ENCODE data around the gene LCNL1.
A peak's percentile ranks its signal among the peaks of the same experiment; 100 is the strongest.
"Not testable (repeated sequence)": the region's sequence is repeated elsewhere in the genome, so short reads cannot be mapped to it uniquely, and the experiment has no call there.

Gene LCNL1

DNA sequence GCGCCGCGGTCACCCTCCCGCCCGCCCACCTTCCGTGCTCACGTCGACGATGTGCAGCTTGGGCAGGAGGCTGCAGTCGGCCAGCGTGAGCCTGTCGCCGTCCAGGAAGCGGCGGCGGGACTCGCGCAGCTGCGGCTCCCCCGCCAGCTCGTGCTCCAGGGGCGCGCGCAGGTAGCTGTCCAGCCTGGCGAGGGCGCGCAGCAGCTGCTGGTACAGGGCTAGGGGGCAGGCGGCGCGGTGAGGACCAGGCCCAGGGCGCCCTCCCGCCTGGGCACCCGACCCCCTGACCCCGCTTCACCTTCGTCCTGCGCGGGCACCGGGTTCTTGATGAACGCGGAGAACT is 12.1 kb downstream of the LCNL1 start:
- peaks cover 36% of the 10 kb centered on the region for H3K27me3 Mint-ChIP-seq
- CTCF ChIA-PET: no interaction called here

DNA sequence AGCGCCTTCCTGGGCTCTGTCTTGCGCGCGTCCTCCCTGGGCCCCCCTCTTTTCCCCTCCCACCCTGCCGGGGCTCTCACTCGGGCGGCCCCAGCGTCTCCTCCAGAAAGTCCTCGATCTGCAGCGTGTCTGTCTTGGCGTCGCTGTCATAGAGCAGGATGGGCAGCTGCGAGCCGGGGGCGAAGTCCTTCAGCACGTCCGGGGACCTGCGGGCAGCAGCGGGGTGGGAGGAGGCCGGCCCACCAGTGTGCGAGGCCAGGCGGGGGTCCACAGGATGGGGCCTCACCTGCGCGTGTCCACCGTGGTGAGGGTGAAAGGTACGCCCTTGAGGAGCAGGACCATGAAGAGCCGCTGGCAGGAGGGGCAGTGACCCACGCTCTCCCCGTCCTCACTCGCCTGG is 12.6 kb downstream of the LCNL1 start:
- H3K4me1 Mint-ChIP-seq: peaks cover 64% of the 10 kb centered on the region
- CTCF ChIA-PET: interaction anchor here (1.6 kb wide), 1 partner anchor 34 kb away, joined by 7 read pairs; no protein-coding TSS in a partner anchor
- peaks cover 35% of the 10 kb centered on the region for H3K27me3 Mint-ChIP-seq
- no peak overlapping the region for H3K4me3 Mint-ChIP-seq
- no peaks in the 10 kb centered on the region for H3K9me3 Mint-ChIP-seq
- peaks cover 7% of the 10 kb centered on the region for H3K36me3 Mint-ChIP-seq
- no peak for DNase-seq
- no peak overlapping the region for H3K27ac Mint-ChIP-seq

More for the DNA sequence above, 12.1 kb downstream of the LCNL1 start:
- DNase-seq: no peak
- H3K4me1 Mint-ChIP-seq: peaks cover 59% of the 10 kb centered on the region
- no peak overlapping the region for H3K27ac Mint-ChIP-seq
- no peaks in the 10 kb centered on the region for H3K9me3 Mint-ChIP-seq
- H3K36me3 Mint-ChIP-seq: peaks cover 7% of the 10 kb centered on the region
- no peak overlapping the region for H3K4me3 Mint-ChIP-seq

DNA sequence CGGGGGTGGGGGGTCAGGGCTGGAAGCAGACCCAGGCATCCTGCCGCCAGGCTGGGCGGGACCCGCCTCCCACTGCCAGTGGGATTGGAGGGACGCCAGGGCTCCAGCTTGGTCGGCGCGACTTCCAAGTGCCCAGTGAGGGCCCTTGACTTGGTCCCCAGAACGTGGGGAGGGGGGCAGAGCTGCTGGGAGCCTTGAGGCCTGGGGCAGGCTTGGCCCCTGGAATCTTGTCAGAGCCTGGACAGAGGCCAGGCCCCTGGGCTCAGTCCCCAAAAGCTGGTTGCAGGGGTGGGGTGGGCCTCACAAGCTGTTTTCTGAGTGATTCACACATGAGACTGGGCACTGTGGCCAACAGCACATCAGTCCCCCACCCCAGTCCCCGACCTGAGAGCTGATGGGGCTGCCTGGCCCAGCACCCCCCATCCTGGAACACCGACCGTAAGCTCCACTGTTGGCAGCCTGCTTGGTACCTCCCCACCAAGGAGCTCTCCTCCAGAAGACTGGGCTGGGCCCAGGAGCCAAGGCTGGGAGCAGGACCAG is 13.0 kb downstream of the LCNL1 start:
- CTCF ChIA-PET: interaction anchor here (1.0 to 1.6 kb wide), 2 partner anchors 33 to 39 kb away, joined by 5 to 7 read pairs; no protein-coding TSS in a partner anchor
- Mint-ChIP-seq H3K4me1 (peaks cover 66% of the 10 kb centered on the region), H3K27me3 (peaks cover 35% of the 10 kb centered on the region), H3K36me3 (peaks cover 7% of the 10 kb centered on the region), H3K9me3 (no peaks in the 10 kb centered on the region), H3K4me3 (peak overlapping the region; percentile 38), H3K27ac (peak overlapping the region; percentile 85)
- no peak for DNase-seq

DNA sequence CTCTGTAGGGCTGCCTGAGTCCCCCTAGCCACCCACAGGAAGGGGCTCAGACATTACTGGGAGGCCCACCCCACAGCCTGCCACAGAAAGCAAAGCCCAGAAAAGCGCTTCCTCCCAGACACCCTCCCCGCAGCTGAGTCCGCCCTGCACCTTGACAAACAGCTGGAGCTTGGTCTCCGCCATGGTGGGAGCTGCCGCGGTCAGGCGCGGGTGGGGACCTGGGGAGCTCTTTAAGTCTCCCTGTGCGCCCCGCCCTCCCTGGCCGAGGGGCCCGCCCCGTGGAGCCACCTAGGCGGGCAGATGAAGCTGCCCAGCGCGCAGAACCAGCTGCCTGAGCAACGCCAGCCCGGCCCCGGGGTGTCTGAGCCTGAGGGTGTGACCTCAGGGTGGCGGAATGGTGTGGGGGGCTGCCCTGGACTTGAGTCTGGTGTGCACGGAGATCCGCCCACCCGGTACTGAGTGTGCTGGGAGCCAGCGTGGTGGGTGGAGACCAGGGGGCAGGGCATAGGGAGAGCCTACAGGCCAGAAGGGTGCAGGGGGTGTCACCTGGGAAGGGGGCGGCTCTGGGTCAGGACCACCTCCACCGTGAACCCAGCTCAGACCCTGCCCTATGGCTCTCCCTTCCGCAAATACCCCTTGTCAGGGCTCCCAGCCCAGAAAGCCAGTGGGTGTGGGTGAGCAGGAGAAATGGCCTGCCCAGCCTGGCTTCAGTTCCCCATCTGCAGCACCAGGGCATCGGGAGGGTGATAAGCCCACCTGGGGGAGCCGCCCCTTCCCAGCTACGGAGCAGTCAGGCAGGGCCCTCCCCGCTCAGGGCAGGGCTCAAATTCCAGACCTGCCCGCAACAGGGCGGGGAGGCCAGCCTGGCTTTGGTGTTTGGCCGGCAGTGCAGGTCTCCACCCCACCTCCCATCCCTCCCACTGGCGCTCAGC is 13.8 kb downstream of the LCNL1 start, which contains the start of gene CLIC3:
TSS of gene CLIC3 (minus strand) at position 208 of the 932 bp plus-strand sequence. CDS start at position 183, 25 bp downstream.
- Mint-ChIP-seq H3K9me3 (no peaks in the 10 kb centered on the region), H3K4me3 (peak within 1 kb of the TSS; percentile 56), H3K27me3 (peaks cover 38% of the 10 kb centered on the region), H3K27ac (peak within 1 kb of the TSS; percentile 85), H3K4me1 (peaks cover 59% of the 10 kb centered on the region), H3K36me3 (peaks cover 7% of the 10 kb centered on the region)
- CTCF ChIA-PET: interaction anchor here (1.0 to 1.6 kb wide), 2 partner anchors 33 to 38 kb away, joined by 5 to 7 read pairs; no protein-coding TSS in a partner anchor
- DNase-seq: peak; percentile 73

DNA sequence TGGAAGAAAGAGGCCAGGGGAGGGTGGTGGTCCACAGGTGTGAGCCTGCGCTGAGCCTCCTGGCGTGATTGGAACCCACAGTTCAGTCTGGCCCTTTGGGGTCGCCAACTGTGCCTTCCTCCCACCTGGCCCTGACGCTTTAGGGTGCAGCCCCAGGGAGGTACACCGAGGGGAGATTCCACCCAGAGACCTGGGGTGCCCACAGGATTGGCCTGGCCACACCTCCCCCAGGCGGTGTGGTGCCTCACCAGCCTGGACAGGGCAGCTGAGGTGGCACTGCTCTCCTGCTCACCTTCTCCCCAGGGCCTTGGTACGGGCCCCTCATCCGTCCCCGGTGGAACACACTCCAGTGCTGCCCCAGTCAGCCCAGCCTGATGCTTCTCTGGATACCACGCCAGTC is 14.6 kb downstream of the LCNL1 start:
- no peak for DNase-seq
- CTCF ChIA-PET: no interaction called here
- Mint-ChIP-seq H3K27me3 (peaks cover 42% of the 10 kb centered on the region), H3K9me3 (no peaks in the 10 kb centered on the region), H3K27ac (peak overlapping the region; percentile 86), H3K4me1 (peaks cover 58% of the 10 kb centered on the region), H3K36me3 (peaks cover 7% of the 10 kb centered on the region), H3K4me3 (peak overlapping the region; percentile 35)

DNA sequence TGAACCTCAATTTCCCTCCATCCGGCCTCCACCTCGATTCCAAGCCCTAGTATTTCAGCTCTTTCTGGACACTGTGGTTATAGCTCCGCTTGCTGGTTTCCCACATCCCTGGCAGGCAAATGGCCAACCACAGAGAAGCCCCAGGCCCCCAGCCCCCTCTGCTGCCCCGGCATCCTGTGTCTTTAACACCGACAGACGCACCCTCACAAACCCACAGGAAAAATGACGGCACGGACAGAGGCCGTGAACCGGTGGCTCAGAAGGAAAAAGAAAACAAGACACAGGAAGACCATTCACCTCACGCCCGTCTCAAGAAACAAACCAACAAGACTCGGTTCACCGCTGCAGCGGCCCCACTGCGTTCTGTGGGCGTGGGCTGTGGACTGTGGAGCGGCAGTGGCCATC is 15.0 kb downstream of the LCNL1 start:
- peaks cover 58% of the 10 kb centered on the region for H3K4me1 Mint-ChIP-seq
- peaks cover 7% of the 10 kb centered on the region for H3K36me3 Mint-ChIP-seq
- peaks cover 46% of the 10 kb centered on the region for H3K27me3 Mint-ChIP-seq
- CTCF ChIA-PET: interaction anchor here (0.6 kb wide), 1 partner anchor 182 kb away, joined by 3 read pairs; no protein-coding TSS in a partner anchor
- H3K27ac Mint-ChIP-seq: peak overlapping the region; percentile 86
- peak overlapping the region; percentile 35 for H3K4me3 Mint-ChIP-seq
- DNase-seq: peak; percentile 60
- no peaks in the 10 kb centered on the region for H3K9me3 Mint-ChIP-seq

DNA sequence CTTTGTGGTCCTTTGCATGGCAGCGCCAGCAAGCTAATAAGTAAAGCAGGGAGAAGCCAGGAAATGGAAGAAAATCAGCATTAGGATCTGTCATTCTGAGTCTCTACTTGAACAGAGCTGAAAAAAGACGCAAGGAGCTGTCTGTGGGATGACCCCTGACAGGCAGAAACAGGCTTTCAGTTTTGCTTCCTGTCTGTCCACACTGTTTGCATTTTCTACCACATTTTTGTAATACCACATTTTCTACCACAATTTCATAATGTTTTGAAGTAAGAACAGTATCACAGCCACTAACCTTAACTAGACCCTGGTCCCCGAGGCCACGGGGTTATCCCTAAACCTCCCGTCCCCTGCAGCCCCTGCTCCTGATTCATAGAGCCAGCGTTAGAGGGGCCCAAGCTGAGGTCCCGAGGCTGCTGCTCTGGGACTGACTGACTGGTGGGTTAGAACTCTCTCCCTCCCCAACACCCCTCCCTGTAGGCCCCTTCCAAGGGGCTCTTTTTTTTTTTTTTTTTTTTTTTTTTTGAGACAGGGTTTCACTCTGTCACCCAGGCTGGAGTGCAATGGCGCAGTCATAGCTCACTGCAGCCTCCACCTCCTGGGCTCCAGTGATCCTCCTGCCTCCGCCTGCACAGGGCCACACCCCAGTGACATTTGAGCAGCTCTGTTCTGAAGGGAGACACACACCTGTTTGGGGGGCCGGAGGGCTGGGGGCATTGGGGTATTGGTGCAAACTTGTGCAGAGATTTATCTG is 17.6 kb downstream of the LCNL1 start:
- H3K27ac Mint-ChIP-seq: peak overlapping the region; percentile 50
- H3K4me1 Mint-ChIP-seq: peaks cover 45% of the 10 kb centered on the region
- H3K36me3 Mint-ChIP-seq: no peaks in the 10 kb centered on the region
- H3K27me3 Mint-ChIP-seq: peaks cover 49% of the 10 kb centered on the region
- peak; percentile 49 for DNase-seq
- peak overlapping the region; percentile 23 for H3K4me3 Mint-ChIP-seq
- CTCF ChIA-PET: interaction anchor here (0.7 to 1.6 kb wide), 5 partner anchors 21 to 35 kb away, joined by 3 to 6 read pairs (median 3); no protein-coding TSS in a partner anchor
- no peaks in the 10 kb centered on the region for H3K9me3 Mint-ChIP-seq

DNA sequence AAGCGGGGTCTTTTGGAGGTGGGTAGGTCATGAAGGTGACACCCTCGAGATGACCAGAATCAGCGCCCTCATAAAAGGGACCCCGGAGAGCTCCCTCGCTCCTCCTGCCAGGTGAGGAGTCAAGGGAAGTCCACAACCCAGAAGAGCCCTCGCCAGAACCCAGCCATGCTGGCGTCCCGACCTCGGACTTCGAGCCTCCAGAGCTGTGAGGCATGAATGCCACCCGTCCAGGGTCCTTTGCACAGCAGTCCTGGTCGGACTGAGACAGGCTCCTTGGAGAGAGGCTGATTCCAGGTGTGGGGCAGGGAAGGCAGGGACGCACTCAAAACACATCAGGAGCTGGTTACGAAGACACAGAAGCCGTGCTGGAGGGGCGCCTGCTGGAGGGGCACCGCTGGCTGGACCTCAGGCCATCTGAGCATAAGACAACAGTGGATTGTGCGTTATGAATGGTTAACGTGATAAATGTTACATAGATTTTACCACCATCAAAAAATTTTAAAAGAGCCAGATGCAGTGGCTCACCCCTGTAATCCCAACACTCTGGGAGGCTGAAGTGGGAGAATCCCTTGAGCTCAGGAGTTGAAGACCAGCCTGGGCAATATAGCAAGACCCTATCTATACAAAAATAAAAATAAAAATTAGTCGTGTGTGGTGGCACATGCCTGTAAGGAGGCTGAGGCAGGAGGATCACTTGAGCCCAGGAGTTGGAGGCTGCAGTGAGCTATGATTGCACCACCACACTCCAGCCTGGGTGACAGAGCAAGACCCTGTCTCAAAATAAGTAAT is 19.3 kb downstream of the LCNL1 start:
- no peaks in the 10 kb centered on the region for H3K9me3 Mint-ChIP-seq
- CTCF ChIA-PET: interaction anchor here (0.6 to 1.6 kb wide), 3 partner anchors 17 to 584 kb away, joined by 3 to 4 read pairs (median 3); no protein-coding TSS in a partner anchor
- no peak overlapping the region for H3K4me3 Mint-ChIP-seq
- no peak for DNase-seq
- H3K27me3 Mint-ChIP-seq: peaks cover 42% of the 10 kb centered on the region
- H3K27ac Mint-ChIP-seq: no peak overlapping the region
- H3K36me3 Mint-ChIP-seq: no peaks in the 10 kb centered on the region
- peaks cover 32% of the 10 kb centered on the region for H3K4me1 Mint-ChIP-seq

DNA sequence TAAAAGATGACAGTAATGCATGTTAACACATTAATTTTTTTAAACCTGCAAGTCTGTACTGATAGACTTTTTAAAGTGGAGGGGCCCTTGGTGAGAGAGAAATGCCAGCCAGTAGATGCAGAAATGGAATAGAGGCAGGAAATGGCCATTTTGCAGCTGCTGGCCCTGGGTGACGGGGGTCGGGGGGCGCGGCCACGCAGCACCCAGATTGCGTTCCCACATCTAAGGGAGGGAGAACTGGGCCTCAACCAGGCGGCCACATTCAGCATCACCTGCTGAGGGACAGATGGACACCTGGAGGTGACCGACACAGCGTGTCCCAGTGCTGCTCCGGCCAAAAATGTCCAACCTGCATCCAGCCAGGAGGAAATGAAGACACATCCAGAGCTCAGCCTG is 19.9 kb downstream of the LCNL1 start:
- CTCF ChIA-PET: interaction anchor here (0.6 to 1.6 kb wide), 3 partner anchors 18 to 584 kb away, joined by 3 to 4 read pairs (median 3); no protein-coding TSS in a partner anchor
- peaks cover 26% of the 10 kb centered on the region for H3K4me1 Mint-ChIP-seq
- H3K36me3 Mint-ChIP-seq: no peaks in the 10 kb centered on the region
- no peak for DNase-seq
- H3K27ac Mint-ChIP-seq: no peak overlapping the region
- peaks cover 36% of the 10 kb centered on the region for H3K27me3 Mint-ChIP-seq
- H3K4me3 Mint-ChIP-seq: no peak overlapping the region
- no peaks in the 10 kb centered on the region for H3K9me3 Mint-ChIP-seq

DNA sequence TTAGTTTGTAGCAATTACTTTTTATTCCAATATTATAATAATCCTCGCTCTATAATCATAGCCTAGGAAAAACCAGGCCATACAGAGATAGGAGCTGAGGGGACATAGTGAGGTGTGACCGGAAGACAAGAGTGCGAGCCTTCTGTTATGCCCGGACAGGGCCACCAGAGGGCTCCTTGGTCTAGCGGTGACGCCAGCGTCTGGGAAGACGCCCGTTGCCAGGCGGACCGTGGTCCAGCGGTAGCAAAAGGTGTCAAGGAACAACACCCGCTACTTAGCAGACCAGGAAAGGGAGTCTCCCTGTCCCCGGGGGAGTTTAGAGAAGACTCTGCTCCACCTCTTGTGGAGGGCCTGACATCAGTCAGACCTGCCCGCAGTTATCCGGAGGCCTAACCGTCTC is 21.5 kb downstream of the LCNL1 start:
- CTCF ChIA-PET: interaction anchor here (2.6 kb wide), 1 partner anchor 31 kb away, joined by 6 read pairs; no protein-coding TSS in a partner anchor
- peaks cover 28% of the 10 kb centered on the region for H3K27me3 Mint-ChIP-seq
- H3K36me3 Mint-ChIP-seq: not testable (repeated sequence)

DNA sequence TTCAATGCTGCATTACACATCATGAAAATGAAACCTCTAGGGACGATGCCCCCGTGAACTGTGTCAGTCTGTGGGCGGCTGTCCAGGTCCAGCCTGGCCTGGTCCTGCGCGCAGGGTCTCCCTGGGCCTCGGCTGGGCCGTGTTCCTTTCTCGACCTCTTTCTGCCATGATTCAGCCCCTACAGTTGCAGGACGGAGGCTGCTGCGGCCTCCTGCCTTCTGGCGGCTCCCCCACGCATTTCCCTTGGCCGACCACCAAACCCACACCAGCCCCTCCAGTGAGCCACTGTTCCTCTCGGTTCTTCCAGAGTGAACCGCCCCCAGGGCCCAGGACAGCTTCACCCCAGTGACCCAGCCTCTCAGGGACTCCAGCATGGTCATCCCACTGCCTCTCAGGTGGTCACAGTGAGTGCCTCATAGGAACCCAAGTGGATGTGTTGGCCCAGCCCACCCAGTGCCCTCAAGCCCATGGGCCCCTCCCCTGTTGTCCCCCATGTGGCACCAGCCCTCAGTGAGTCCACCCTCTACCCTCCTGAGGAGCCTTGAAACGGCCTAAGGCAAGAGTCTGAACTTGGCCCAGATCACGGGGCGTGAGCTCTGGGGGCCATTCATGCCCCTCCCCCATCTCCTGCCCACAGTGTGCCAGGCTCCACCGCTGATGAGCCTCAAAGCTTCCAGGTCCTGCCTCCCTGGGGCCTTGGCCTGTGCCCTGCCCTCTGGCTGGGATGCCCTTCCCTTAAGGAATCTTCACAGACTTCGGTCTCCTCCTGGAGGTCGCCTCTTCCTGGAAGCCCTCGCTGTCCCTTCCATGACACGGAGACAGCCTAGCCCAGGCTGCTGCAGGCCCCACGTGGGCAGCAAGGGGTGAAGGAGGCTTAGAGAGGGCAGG is 23.6 kb downstream of the LCNL1 start:
- no peaks in the 10 kb centered on the region for H3K9me3 Mint-ChIP-seq
- peaks cover 14% of the 10 kb centered on the region for H3K27me3 Mint-ChIP-seq
- peaks cover 2% of the 10 kb centered on the region for H3K36me3 Mint-ChIP-seq
- no peak overlapping the region for H3K27ac Mint-ChIP-seq
- no peaks in the 10 kb centered on the region for H3K4me1 Mint-ChIP-seq
- H3K4me3 Mint-ChIP-seq: no peak overlapping the region
- CTCF ChIA-PET: interaction anchor here (2.6 kb wide), 1 partner anchor 29 kb away, joined by 6 read pairs; no protein-coding TSS in a partner anchor
- DNase-seq: no peak

More for the DNA sequence above, 21.5 kb downstream of the LCNL1 start:
- not testable (repeated sequence) for H3K9me3 Mint-ChIP-seq, DNase-seq, H3K4me3 Mint-ChIP-seq, H3K27ac Mint-ChIP-seq
- peaks cover 12% of the 10 kb centered on the region for H3K4me1 Mint-ChIP-seq

DNA sequence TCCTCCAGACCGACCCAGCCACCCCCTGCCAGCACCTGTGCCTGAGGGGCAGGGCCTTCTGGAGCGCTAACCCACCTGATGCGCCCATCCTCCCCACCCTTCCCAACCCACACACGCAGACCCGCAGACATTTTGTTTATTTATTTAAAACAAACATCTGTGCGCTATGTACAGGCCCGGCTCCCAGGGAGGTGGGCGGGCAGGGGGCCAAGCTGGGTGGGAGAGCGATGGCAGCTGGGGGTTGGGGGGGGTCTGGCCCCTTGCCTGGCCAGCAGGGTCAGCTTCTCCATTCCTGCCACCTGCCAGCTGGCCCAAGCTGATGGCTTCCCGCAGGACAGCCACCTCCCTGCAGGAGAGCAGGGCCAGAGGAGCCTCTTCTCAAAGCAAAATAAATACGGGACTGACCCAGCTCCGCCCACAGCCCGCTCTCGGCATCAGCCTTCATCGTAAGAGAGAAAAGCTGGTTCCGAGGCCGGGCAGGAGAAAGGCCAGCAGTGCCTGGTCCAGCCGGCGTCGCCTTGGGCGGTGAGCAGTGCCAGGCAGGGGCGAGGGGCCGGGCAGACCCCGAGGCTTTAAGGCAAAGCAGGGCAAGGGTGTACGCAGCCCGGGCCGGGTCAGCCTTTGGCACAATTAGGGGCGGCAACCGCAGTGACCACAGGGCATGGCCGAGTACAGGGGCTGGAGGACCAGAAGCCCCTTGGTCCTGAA is 24.5 kb downstream of the LCNL1 start:
- Mint-ChIP-seq H3K27me3 (peaks cover 7% of the 10 kb centered on the region), H3K36me3 (peaks cover 4% of the 10 kb centered on the region), H3K27ac (no peak overlapping the region), H3K4me3 (no peak overlapping the region), H3K9me3 (no peaks in the 10 kb centered on the region), H3K4me1 (no peaks in the 10 kb centered on the region)
- DNase-seq: no peak
- CTCF ChIA-PET: no interaction called here
